SIG-M5 treated with dmso at 0.1 percent for 504 hours (cell line): ENCODE data around the gene TMC7.

Experiments
- DNase-seq: peaks from one replicate; lab custom pipeline; 2025; ENCODE audit not compliant: unreplicated experiment; lab: John Stamatoyannopoulos, UW

Gene TMC7

GRCh38 chr16:19021747-19022146, 38.0 kb downstream of the TMC7 start:
- no peak for DNase-seq

- no peak for DNase-seq
Observed at GRCh38 chr16:19027416-19027815, 43.7 kb downstream of the TMC7 start.

- DNase-seq, result no peak
Observed at GRCh38 chr16:19029980-19030379, 46.2 kb downstream of the TMC7 start.

- no peak for DNase-seq
Observed at GRCh38 chr16:19031738-19032137, 48.0 kb downstream of the TMC7 start.

GRCh38 chr16:19033761-19034160, 50.0 kb downstream of the TMC7 start:
- no peak for DNase-seq

- DNase-seq, result no peak
Observed at GRCh38 chr16:19040400-19040799, 56.7 kb downstream of the TMC7 start.

GRCh38 chr16:19044769-19045168, 61.0 kb downstream of the TMC7 start:
- no peak for DNase-seq

GRCh38 chr16:19046062-19046461, 62.3 kb downstream of the TMC7 start:
- DNase-seq, result no peak

- no peak for DNase-seq
Observed at GRCh38 chr16:19062706-19063105, 79.0 kb downstream of the TMC7 start.

GRCh38 chr16:19066988-19067348, 83.2 kb downstream of the TMC7 start:
- no peak for DNase-seq

- DNase-seq, result peak; percentile 99
Observed at GRCh38 chr16:19067349-19068236, 83.9 kb downstream of the TMC7 start, which contains the start of gene COQ7. Gene COQ7 (plus strand): TSS chr16:19067614. CDS start chr16:19067665, 51 bp downstream.

- DNase-seq, result no peak
Observed at GRCh38 chr16:19068237-19068815, 84.6 kb downstream of the TMC7 start.

GRCh38 chr16:19071811-19072777, 88.4 kb downstream of the TMC7 start:
- peak; percentile 58 for DNase-seq

- DNase-seq, result peak; percentile 48
Observed at GRCh38 chr16:19073344-19073743, 89.6 kb downstream of the TMC7 start.

GRCh38 chr16:19073863-19074262, 90.1 kb downstream of the TMC7 start:
- DNase-seq, result no peak

- DNase-seq, result no peak
Observed at GRCh38 chr16:19075511-19075910, 91.8 kb downstream of the TMC7 start.

- no peak for DNase-seq
Observed at GRCh38 chr16:19077879-19078278, 94.1 kb downstream of the TMC7 start.

- DNase-seq, result no peak
Observed at GRCh38 chr16:19083670-19084069, 99.9 kb downstream of the TMC7 start.

- DNase-seq, result no peak
Observed at GRCh38 chr16:19084139-19084538, 100.4 kb downstream of the TMC7 start.

- no peak for DNase-seq
Observed at GRCh38 chr16:19084879-19085278, 101.1 kb downstream of the TMC7 start.

GRCh38 chr16:19085679-19086200, 102.0 kb downstream of the TMC7 start:
- DNase-seq, result no peak
